Pericardium fibroblast (primary cell): ENCODE measurements around the gene DCPS. TPM values are rescaled to one million over a fixed set of nuclear protein-coding genes. Genes with fewer than 3 reads are reported as not detected.

Experiments
- total RNA-seq: library from RNA; depleted of rRNA; stranded (reverse); fragments of >200 nt; gene quantifications from 2 replicates; pipeline ENCODE4 v1.2.3, GENCODE V29; 2015

Gene DCPS
- total RNA-seq = 9.7 and 20.7 TPM in 2 replicates

DNA sequence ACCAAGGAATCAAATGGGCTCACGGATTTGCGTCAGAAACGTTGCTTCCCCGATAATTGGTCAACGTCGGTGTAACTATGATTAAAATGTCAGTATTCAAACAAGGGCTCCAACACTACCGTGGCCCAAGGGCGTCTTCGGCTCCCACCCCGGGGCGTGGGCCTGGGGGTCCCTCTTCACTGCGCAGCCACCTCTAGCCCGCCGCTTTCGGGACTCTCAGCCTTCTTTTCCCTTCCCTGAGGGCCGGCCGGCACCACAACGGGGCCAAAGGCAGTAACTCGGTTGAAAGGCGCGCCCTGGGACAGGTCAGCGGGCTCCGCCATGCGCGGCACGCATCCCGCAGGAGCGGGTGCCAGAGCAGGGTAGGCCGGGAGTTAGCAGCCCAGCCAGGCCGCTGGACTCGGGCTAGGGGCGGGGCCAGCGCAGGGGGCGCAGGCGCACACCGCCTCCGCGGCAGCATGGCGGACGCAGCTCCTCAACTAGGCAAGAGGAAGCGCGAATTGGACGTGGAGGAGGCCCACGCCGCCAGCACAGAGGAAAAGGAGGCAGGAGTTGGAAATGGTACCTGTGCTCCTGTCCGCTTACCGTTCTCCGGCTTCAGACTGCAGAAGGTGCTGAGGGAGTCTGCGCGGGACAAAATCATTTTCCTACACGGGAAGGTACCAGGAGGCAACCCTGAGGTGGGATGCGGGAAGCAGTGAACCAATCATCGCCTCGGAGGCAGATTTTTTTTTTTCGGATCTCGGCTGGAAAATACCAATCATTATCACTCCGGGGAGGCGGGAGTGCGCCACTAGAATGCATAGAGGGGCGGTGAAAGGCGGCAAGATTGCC lies at the start of gene DCPS:
TSS of gene DCPS (plus strand) at position 438 of the 834 bp plus-strand sequence. CDS start at position 459, 21 bp downstream.

DNA sequence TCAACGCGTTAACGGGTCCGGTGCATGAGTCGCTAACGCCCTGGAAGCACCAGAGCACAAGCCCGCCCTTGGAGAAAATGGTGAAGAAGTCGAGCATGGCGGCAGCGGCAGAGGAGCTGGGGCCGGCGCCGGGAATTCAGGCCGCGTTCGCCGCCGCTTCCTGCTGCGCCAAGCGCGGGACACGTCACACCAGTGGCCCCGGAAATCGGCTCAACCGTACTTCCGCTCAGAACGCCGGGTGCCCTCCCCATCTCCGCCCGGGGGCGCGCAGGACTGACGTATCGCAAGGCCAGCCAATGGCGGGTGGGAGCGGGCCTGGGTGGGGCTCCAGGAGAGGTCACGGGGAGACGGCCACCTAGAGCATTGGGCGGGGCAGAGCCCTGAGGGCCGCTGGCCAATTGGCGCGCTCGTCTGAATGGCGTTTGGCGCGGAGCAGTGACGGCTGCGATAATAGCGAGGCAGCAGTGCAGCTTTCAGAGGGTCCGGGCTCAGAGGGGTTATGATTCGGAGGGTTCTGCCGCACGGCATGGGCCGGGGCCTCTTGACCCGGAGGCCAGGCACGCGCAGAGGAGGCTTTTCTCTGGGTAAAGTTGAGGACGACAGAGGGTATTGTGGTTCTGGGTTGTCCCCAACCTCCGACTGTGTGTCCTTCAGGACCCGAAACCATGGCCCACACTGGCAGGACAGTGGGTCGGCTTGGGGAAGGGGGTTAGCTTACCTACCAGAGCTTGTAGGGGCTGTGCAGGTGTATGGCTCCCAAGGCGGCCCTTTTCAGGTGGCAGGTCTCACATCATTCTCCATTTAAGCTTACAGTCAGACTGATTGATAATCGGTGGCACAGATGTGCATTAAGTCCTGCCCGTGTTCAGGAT lies 34.9 kb upstream of the DCPS start, which contains the start of the genes FOXRED1 and SRPRA:
TSS of gene FOXRED1 (plus strand) at position 447 of the 872 bp plus-strand sequence. CDS start at position 500, 53 bp downstream.
TSS of gene SRPRA (minus strand) at position 188 of the 872 bp plus-strand sequence. CDS start at position 97, 91 bp downstream.

DNA sequence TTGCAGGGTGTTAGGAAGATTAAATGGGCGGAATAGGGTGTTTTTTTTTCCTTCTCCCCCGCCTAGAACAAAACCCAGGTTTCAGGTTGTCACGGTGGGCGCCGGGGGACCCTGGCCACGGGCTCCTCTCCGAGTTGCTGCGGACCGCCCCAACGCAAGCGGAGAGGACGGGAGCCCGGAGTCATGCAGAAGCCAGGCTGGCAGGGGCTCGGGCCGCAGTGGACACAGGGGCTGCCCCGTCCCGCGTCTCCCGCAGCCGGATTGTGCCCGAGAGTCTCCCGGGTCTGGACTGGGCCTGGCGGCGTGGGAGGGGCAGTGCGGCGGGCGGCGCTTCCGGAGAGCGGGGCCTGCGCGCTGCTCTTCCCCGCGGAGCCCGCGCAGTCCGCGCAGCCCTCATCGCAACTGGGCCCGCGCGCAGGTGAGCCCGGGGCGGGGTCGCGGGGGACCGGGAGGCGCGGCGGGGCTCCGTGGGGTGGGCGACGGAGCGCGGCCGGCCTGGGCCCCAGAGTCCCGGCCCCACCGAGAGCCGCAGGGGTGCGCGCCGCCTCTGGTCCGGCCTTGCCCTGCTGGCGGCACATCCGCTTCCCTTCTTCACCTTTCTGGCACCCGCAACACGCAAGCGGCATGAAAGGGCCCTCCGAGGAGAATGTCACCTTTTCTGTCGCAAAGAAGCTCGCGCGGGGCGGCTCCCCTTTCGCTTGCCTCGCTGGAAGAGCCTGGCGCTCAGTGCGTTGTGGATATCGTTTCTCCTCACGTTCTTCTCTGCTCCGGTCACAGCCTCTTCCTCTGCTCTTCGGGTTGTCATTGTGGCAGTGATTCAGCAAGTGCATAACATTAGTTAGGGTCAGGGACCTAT lies 20.9 kb upstream of the DCPS start, which contains the start of gene TIRAP:
TSS of gene TIRAP (plus strand) at position 358 of the 856 bp plus-strand sequence. CDS start 7,802 bp downstream, outside the sequence.

GRCh38 chr11:126355324-126355925 lies 51.6 kb downstream of the DCPS start, which contains the start of gene ST3GAL4:
Gene ST3GAL4, plus strand, starts transcription at chr11:126355686. Its CDS starts 50,470 bp downstream, at chr11:126406156.

Other genes starting within 250 kb of the DCPS start
- 49.0 and 81.3 TPM in 2 replicates for gene CDON, start 241.2 kb upstream of the DCPS start, total RNA-seq
- 13.8 and 19.3 TPM in 2 replicates for gene RPUSD4, start 92.4 kb upstream of the DCPS start, total RNA-seq
- 16.6 and 33.6 TPM in 2 replicates for gene FAM118B, start 92.3 kb upstream of the DCPS start, total RNA-seq
- gene SRPRA, start 35.2 kb upstream of the DCPS start, total RNA-seq = 52.3 and 81.1 TPM in 2 replicates
- 7.2 and 16.0 TPM in 2 replicates for gene FOXRED1, start 34.9 kb upstream of the DCPS start, total RNA-seq
- 2.9 and 4.3 TPM in 2 replicates for gene TIRAP, start 21.0 kb upstream of the DCPS start, total RNA-seq
- 30.9 and 63.0 TPM in 2 replicates for gene ST3GAL4, start 51.6 kb downstream of the DCPS start, total RNA-seq